OCI-LY3 (cell line): ENCODE data around the gene SUPV3L1.

Source experiments
- EZH2phosphoT487 ChIP-seq: fragments of 200-600 bp; shearing (Covaris generic); IDR thresholded peaks from 2 replicates; pipeline ENCODE4 v1.6.1; 2018; ENCODE audit warnings: antibody characterized with exemption, mixed run types, low read depth
- TF ChIP-seq, protein P1 (sequence below): fragments of 200-600, 300-600 bp; sonication (generic); IDR thresholded peaks from 2 replicates; pipeline ENCODE4 v1.5.1; 2014; ENCODE audit warnings: antibody characterized with exemption, low read length, low read depth

DNA sequence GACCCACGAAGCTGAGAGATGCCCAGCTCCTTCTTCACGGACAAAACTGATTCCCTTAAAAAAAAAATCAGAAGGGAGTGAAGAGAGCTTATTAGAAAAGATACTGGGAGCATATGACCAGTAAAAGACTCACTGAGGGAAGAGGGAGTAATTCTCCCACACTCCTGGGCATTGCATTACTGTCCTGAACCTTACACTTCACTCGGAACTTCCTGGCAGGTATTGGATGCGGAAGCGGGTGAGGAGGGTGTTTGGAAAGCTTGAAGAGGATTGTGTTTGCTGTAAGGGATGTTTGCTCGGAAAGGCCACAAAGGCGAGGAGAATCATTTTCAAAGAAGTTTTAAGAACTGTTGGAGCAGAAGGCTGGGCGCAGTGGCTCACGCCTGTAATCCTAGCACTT is 40.5 kb downstream of the SUPV3L1 start:
- TF ChIP-seq, protein P1, sequence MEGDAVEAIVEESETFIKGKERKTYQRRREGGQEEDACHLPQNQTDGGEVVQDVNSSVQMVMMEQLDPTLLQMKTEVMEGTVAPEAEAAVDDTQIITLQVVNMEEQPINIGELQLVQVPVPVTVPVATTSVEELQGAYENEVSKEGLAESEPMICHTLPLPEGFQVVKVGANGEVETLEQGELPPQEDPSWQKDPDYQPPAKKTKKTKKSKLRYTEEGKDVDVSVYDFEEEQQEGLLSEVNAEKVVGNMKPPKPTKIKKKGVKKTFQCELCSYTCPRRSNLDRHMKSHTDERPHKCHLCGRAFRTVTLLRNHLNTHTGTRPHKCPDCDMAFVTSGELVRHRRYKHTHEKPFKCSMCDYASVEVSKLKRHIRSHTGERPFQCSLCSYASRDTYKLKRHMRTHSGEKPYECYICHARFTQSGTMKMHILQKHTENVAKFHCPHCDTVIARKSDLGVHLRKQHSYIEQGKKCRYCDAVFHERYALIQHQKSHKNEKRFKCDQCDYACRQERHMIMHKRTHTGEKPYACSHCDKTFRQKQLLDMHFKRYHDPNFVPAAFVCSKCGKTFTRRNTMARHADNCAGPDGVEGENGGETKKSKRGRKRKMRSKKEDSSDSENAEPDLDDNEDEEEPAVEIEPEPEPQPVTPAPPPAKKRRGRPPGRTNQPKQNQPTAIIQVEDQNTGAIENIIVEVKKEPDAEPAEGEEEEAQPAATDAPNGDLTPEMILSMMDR = no peak
- TF ChIP-seq EZH2phosphoT487 = no peak
